GM23338 (cell line): ENCODE data around the gene TRIO. TPM values are rescaled to one million over a fixed set of nuclear protein-coding genes. Genes with fewer than 3 reads are reported as not detected.

Experiments
- ATAC-seq: fragments of 200-7000 bp; cut with Tn5 transposase; 3 replicates; pipeline ENCODE4 v1.9.1; 2020
- DNase-seq: peaks from one replicate; pipeline ENCODE4 v3.0.0-alpha.2; 2015; ENCODE audit warnings: low spot score
- H2AFZ ChIP-seq: fragments of 200-600 bp; sonication (generic); 2 replicates; pipeline ENCODE4 v1.8.0; 2016; ENCODE audit warnings: antibody characterized with exemption, mild to moderate bottlenecking, moderate library complexity
- H3F3A ChIP-seq: fragments of 200-600 bp; sonication (generic); replicated peaks from 2 replicates; pipeline ENCODE4 v1.8.0; 2017; ENCODE audit warnings: antibody characterized with exemption, mixed run types, low read depth
- H3K27ac ChIP-seq: fragments of 200-600 bp; sonication (generic); 2 replicates; pipeline ENCODE4 v1.6.1; 2016; ENCODE audit warnings: low read depth
- H3K27me3 ChIP-seq: fragments of 200-600 bp; sonication (generic); 2 replicates; pipeline ENCODE4 v1.8.0; 2016; ENCODE audit warnings: mild to moderate bottlenecking, mixed run types, moderate library complexity; ENCODE audit not compliant: insufficient read depth
- H3K36me3 ChIP-seq: fragments of 200-600 bp; sonication (generic); 2 replicates; pipeline ENCODE4 v1.8.0; 2016; ENCODE audit warnings: mild to moderate bottlenecking; ENCODE audit not compliant: insufficient read depth
- H3K4me1 ChIP-seq: fragments of 200-600 bp; sonication (generic); 2 replicates; pipeline ENCODE4 v1.8.0; 2016; ENCODE audit warnings: mild to moderate bottlenecking, moderate library complexity; ENCODE audit not compliant: insufficient read depth
- H3K4me2 ChIP-seq: fragments of 200-600 bp; sonication (generic); 2 replicates; pipeline ENCODE4 v1.7.1; 2017; ENCODE audit warnings: mixed run types
- H3K4me3 ChIP-seq: fragments of 200-600 bp; sonication (generic); 2 replicates; pipeline ENCODE4 v1.6.1; 2016; ENCODE audit warnings: mixed run types
- H3K79me2 ChIP-seq: fragments of 200-600 bp; sonication (generic); replicated peaks from 2 replicates; pipeline ENCODE4 v1.8.0; 2017; ENCODE audit warnings: mild to moderate bottlenecking; ENCODE audit not compliant: insufficient read depth
- H3K9me2 ChIP-seq: fragments of 200-600 bp; sonication (generic); 2 replicates; pipeline ENCODE4 v1.8.0; 2017; ENCODE audit not compliant: insufficient read depth
- H4K20me1 ChIP-seq: fragments of 200-600 bp; sonication (generic); replicated peaks from 2 replicates; pipeline ENCODE4 v1.8.0; 2017; ENCODE audit warnings: mild to moderate bottlenecking; ENCODE audit not compliant: insufficient read depth
- H3K27ac Mint-ChIP-seq: 2 replicates; pipeline ENCODE4 v1.8.0; 2020; ENCODE audit warnings: inconsistent platforms, mild to moderate bottlenecking, moderate library complexity, mixed read lengths
- H3K27me3 Mint-ChIP-seq: 3 replicates; pipeline ENCODE4 v1.8.0; 2022; ENCODE audit warnings: low read depth, mild to moderate bottlenecking, moderate library complexity, mixed read lengths, inconsistent platforms; ENCODE audit not compliant: insufficient read depth, poor library complexity
- H3K36me3 Mint-ChIP-seq: 3 replicates; pipeline ENCODE4 v1.8.0; 2021; ENCODE audit warnings: low read depth, mild to moderate bottlenecking, inconsistent platforms, moderate library complexity, mixed read lengths
- H3K4me1 Mint-ChIP-seq: 3 replicates; pipeline ENCODE4 v1.8.0; 2020; ENCODE audit warnings: mild to moderate bottlenecking, inconsistent platforms, mixed read lengths
- H3K4me3 Mint-ChIP-seq: 3 replicates; pipeline ENCODE4 v1.8.0; 2021; ENCODE audit warnings: moderate library complexity, mild to moderate bottlenecking, inconsistent platforms, mixed read lengths
- H3K9me3 Mint-ChIP-seq: 3 replicates; pipeline ENCODE4 v1.8.0; 2020; ENCODE audit warnings: moderate library complexity, mild to moderate bottlenecking, inconsistent platforms, mixed read lengths
- EZH2 ChIP-seq: fragments of 200-600 bp; sonication (generic); IDR thresholded peaks from one replicate; pipeline ENCODE4 v1.8.0; 2017; ENCODE audit warnings: antibody characterized with exemption, mild to moderate bottlenecking, low read depth; ENCODE audit not compliant: unreplicated experiment
- JUNB ChIP-seq: IDR thresholded peaks from one replicate; pipeline ENCODE4 v1.6.1; 2016; ENCODE audit warnings: antibody characterized with exemption; ENCODE audit not compliant: unreplicated experiment
- ZNF114 ChIP-seq: fragments of 250-450 bp; sonication (Bioruptor Pico); IDR thresholded peaks from 2 replicates; pipeline ENCODE4 v1.5.0; 2020; ENCODE audit warnings: mild to moderate bottlenecking, moderate library complexity
- ZNF331 ChIP-seq: fragments of 250-450 bp; sonication (Bioruptor Pico); IDR thresholded peaks from 2 replicates; pipeline ENCODE4 v1.5.0; 2020; ENCODE audit warnings: low read depth, mild to moderate bottlenecking, moderate library complexity
- polyA plus RNA-seq: library from polyadenylated mRNA; unstranded; fragments of >200 nt; fragmentation: Nextera tagmentation; extraction: Ambion mirVana; gene quantifications from 2 replicates; pipeline ENCODE4 v1.2.1, GENCODE V29; 2016
- total RNA-seq: library from RNA; depleted of rRNA; stranded (reverse); fragments of >200 nt; shearing (Covaris generic); gene quantifications from 2 replicates; pipeline ENCODE4 v1.2.3, GENCODE V29; 2014
- TF ChIP-seq, protein P1 (sequence below), 2 experiments: fragments of 200-600 bp in 1 of 2; sonication (generic) in 1 of 2; conservative IDR thresholded peaks; 2 replicates each; pipeline versions ENCODE4 v1.5.1 to v1.6.1; 2016 to 2017; ENCODE audit warnings: antibody characterized with exemption in 2 of 2, low read depth in 2 of 2, mild to moderate bottlenecking in 2 of 2, moderate library complexity in 1 of 2
- TF ChIP-seq, protein P2 (sequence below): IDR thresholded peaks from one replicate; pipeline ENCODE4 v1.6.1; 2018; ENCODE audit warnings: antibody characterized with exemption; ENCODE audit not compliant: unreplicated experiment

The TRIO gene
- total and polyA plus RNA-seq, 2 experiments from 2014 or later = 13.8 to 113 TPM

- TF ChIP-seq, protein P1, sequence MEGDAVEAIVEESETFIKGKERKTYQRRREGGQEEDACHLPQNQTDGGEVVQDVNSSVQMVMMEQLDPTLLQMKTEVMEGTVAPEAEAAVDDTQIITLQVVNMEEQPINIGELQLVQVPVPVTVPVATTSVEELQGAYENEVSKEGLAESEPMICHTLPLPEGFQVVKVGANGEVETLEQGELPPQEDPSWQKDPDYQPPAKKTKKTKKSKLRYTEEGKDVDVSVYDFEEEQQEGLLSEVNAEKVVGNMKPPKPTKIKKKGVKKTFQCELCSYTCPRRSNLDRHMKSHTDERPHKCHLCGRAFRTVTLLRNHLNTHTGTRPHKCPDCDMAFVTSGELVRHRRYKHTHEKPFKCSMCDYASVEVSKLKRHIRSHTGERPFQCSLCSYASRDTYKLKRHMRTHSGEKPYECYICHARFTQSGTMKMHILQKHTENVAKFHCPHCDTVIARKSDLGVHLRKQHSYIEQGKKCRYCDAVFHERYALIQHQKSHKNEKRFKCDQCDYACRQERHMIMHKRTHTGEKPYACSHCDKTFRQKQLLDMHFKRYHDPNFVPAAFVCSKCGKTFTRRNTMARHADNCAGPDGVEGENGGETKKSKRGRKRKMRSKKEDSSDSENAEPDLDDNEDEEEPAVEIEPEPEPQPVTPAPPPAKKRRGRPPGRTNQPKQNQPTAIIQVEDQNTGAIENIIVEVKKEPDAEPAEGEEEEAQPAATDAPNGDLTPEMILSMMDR (conservative IDR thresholded peaks at IDR 0.05; ENCODE audit: low read depth in 2 of 2) = no peak
Observed at GRCh38 chr5:14417792-14418765, 274.9 kb downstream of the TRIO start (continued).

DNA sequence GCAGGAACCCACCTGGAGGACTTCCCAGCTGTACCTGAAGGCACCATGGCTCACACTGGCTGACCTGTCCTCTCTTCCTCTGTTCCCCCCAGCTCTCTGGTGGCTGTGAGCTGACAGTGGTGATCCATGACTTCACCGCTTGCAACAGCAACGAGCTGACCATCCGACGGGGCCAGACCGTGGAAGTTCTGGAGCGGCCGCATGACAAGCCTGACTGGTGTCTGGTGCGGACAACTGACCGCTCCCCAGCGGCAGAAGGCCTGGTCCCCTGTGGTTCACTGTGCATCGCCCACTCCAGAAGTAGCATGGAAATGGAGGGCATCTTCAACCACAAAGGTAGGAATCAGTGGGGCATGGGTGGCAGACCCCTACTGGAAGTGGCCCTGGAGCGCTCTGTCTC lies 276.5 kb downstream of the TRIO start:
- Histone ChIP-seq H3K4me2 (no peak overlapping the region), H4K20me1 (no peaks in the 10 kb centered on the region)
- no peak for ATAC-seq

More for the DNA sequence above, 276.5 kb downstream of the TRIO start:
- Histone ChIP-seq H3K79me2 (no peaks in the 10 kb centered on the region), H2AFZ (no peak overlapping the region), H3K36me3 (no peaks in the 10 kb centered on the region), H3K4me3 (no peak overlapping the region), H3K27ac (no peak overlapping the region), H3F3A (no peaks in the 10 kb centered on the region), H3K4me1 (peaks cover 24% of the 10 kb centered on the region; the same call in 1 of the 2 replicates), H3K27me3 (no peaks in the 10 kb centered on the region), H3K9me2 (no peaks in the 10 kb centered on the region)
- Mint-ChIP-seq H3K27ac (no peak overlapping the region), H3K36me3 (peaks cover 53% of the 10 kb centered on the region), H3K4me1 (peaks cover 45% of the 10 kb centered on the region), H3K4me3 (no peak overlapping the region), H3K9me3 (no peaks in the 10 kb centered on the region), H3K27me3 (peaks cover 17% of the 10 kb centered on the region)
- no peak for DNase-seq
- TF ChIP-seq EZH2 (no peak), ZNF114 (no peak), ZNF331 (no peak), JUNB (no peak)
- TF ChIP-seq, protein P1 (conservative IDR thresholded peaks at IDR 0.05; ENCODE audit: low read depth in 2 of 2) = no peak
- TF ChIP-seq, protein P2, sequence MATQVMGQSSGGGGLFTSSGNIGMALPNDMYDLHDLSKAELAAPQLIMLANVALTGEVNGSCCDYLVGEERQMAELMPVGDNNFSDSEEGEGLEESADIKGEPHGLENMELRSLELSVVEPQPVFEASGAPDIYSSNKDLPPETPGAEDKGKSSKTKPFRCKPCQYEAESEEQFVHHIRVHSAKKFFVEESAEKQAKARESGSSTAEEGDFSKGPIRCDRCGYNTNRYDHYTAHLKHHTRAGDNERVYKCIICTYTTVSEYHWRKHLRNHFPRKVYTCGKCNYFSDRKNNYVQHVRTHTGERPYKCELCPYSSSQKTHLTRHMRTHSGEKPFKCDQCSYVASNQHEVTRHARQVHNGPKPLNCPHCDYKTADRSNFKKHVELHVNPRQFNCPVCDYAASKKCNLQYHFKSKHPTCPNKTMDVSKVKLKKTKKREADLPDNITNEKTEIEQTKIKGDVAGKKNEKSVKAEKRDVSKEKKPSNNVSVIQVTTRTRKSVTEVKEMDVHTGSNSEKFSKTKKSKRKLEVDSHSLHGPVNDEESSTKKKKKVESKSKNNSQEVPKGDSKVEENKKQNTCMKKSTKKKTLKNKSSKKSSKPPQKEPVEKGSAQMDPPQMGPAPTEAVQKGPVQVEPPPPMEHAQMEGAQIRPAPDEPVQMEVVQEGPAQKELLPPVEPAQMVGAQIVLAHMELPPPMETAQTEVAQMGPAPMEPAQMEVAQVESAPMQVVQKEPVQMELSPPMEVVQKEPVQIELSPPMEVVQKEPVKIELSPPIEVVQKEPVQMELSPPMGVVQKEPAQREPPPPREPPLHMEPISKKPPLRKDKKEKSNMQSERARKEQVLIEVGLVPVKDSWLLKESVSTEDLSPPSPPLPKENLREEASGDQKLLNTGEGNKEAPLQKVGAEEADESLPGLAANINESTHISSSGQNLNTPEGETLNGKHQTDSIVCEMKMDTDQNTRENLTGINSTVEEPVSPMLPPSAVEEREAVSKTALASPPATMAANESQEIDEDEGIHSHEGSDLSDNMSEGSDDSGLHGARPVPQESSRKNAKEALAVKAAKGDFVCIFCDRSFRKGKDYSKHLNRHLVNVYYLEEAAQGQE = no peak
